Pancreas (tissue), 10 donors: ENCODE results near the gene ALDH4A1. TPM values are rescaled to one million over a fixed set of nuclear protein-coding genes. Genes with fewer than 3 reads are reported as not detected.
A peak's percentile ranks its signal among the peaks of the same experiment; 100 is the strongest.

Experiments used
- ATAC-seq, 4 donors: fragments of 200-7000 bp; cut with Tn5 transposase; one replicate each; pipeline versions ENCODE4 v1.8.0 to v1.9.1; 2020; ENCODE audit warnings: mild to moderate bottlenecking in 4 of 4, moderate library complexity in 4 of 4
- DNase-seq, 6 donors: peaks; one replicate each; pipeline ENCODE4 v3.0.0-alpha.2; 2020
- FAIRE-seq: peaks from 2 replicates; lab custom pipeline; 2012; peaks lifted over from hg19 to GRCh38; lab: Jason Lieb, UNC
- H3K27ac ChIP-seq, 4 donors: fragments of 200-600 bp; sonication (generic); 1 replicate in 3 of 4; 2 replicates in 1 of 4; pipeline versions ENCODE4 v1.5.0 to v1.8.0; 2020
- H3K27me3 ChIP-seq, 4 donors: fragments of 200-600 bp; one replicate each; pipeline ENCODE4 v1.8.0; 2021
- H3K36me3 ChIP-seq, 3 donors: fragments of 200-600 bp; sonication (generic) in 1 of 3; one replicate each; pipeline versions ENCODE4 v1.5.0 to v1.8.0; 2020 to 2021
- H3K4me1 ChIP-seq, 3 donors: fragments of 200-600 bp; one replicate each; pipeline ENCODE4 v1.8.0; 2021
- H3K4me3 ChIP-seq, 4 donors: fragments of 200-600 bp; sonication (generic) in 2 of 4; one replicate each; pipeline versions ENCODE4 v1.5.0 to v1.8.0; 2020 to 2021
- H3K9me3 ChIP-seq, 4 donors: fragments of 200-600 bp; one replicate each; pipeline ENCODE4 v1.8.0; 2021
- CTCF ChIP-seq, 4 donors: fragments of 200-600 bp; sonication (generic) in 3 of 4; IDR thresholded peaks; one replicate each; pipeline versions ENCODE4 v1.5.0 to v1.8.0; 2021; ENCODE audit warnings: antibody characterized with exemption in 4 of 4
- WGBS, 2 donors: extraction: QIAGEN DNeasy Blood & Tissue Kit; methylation state at CpG; one replicate each; pipeline ENCODE4 v1.1.7; 2013; 5-methylcytosine and 5-hydroxymethylcytosine counted together
- intact Hi-C, 3 donors: fragments of 100-400 bp; cut with DNase I; formaldehyde crosslinking; loops; one replicate each; pipeline versions ENCODE4 v1.11.1 to v1.14.2; 2022
- polyA plus RNA-seq, 2 donors: library from polyadenylated mRNA; stranded (reverse); fragments of 200-250 nt; gene quantifications; one replicate each; pipeline ENCODE4 v1.2.3, GENCODE V29; 2013
- total RNA-seq, 6 donors: library from RNA; stranded (reverse); fragmentation: NEBNext Ultra II Directional in 4 of 6; extraction: Animal tissue kit (Norgen Biotek cat#: 25700) in 4 of 6; gene quantifications; one replicate each; pipeline versions ENCODE4 v1.2.1 to v1.2.4, GENCODE V29; 2021 to 2023
- donor health status: healthy with polysubstance abuse.
- donor health status: DM: no; HTN: no; CAD: no; lungs with moderate emphysema.
- donor health status: DM: no; HTN: no; CAD: no.
- donor health status: control.
- donor health status: control.
- donor health status: Bipolar disorder and iron deficiency.
- donor health status: DM: yes; HTN: yes; CAD: no.
- donor health status: DM: no; HTN: no; CAD: no.
- donor health status: DM: no; HTN: no; CAD: no.
- donor health status: DM: yes; HTN: yes; CAD: no.

The ALDH4A1 gene
- total and polyA plus RNA-seq, 8 donors, result 1.4 to 7.6 (median 4.4) TPM

- FAIRE-seq, result no peak
- H3K4me1 ChIP-seq, result peaks cover 28 to 38% (median 33%) of the 10 kb centered on the region in 3 donors
- no peaks in the 10 kb centered on the region for H3K9me3 ChIP-seq
- ATAC-seq, result no peak
- peaks cover 0 to 2% (median 0%) of the 10 kb centered on the region in 3 donors for H3K36me3 ChIP-seq
- intact Hi-C loops, result no loop called here
- H3K27me3 ChIP-seq, result no peaks in the 10 kb centered on the region
- H3K27ac ChIP-seq, result peak overlapping the region in 3 of 4 donors; percentile 55 to 81 (median 79)
- no peak for DNase-seq
- WGBS, 2 donors, result 76% methylated on average over 13 of the region's 13 CpGs
- TF ChIP-seq CTCF (IDR thresholded peaks at IDR 0.05), result no peak
- H3K4me3 ChIP-seq, result no peak overlapping the region
Observed at GRCh38 chr1:18940303-18941020, 38.1 kb upstream of the ALDH4A1 start.

GRCh38 chr1:18939398-18940302 is 37.3 kb upstream of the ALDH4A1 start:
- H3K4me3 ChIP-seq, result no peak overlapping the region
- ATAC-seq (no peak), DNase-seq (peak in 1 of 6 donors; percentile 36), FAIRE-seq (no peak)
- intact Hi-C loops, result no loop called here
- H3K9me3 ChIP-seq, result no peaks in the 10 kb centered on the region
- H3K4me1 ChIP-seq, result peaks cover 20 to 31% (median 25%) of the 10 kb centered on the region in 3 donors
- H3K27me3 ChIP-seq, result no peaks in the 10 kb centered on the region
- WGBS, 2 donors, result 66 to 77% methylated on average over 7 of the region's 7 CpGs
- H3K36me3 ChIP-seq, result peaks cover 0 to 2% (median 0%) of the 10 kb centered on the region in 3 donors
- peak overlapping the region in 1 of 4 donors; percentile 28 for H3K27ac ChIP-seq
- no peak for TF ChIP-seq CTCF (IDR thresholded peaks at IDR 0.05)

GRCh38 chr1:18938707-18939070 is 36.3 kb upstream of the ALDH4A1 start:
- 33 to 51% methylated on average over 2 of the region's 2 CpGs for WGBS, 2 donors
- no peak for FAIRE-seq

GRCh38 chr1:18938008-18938706 is 35.8 kb upstream of the ALDH4A1 start:
- intact Hi-C loops, result no loop called here
- no peak for TF ChIP-seq CTCF (IDR thresholded peaks at IDR 0.05)
- no peak overlapping the region for H3K4me3 ChIP-seq
- no peak for FAIRE-seq
- H3K36me3 ChIP-seq, result no peaks in the 10 kb centered on the region
- ATAC-seq, result peak in 3 of 4 donors; percentile 8 to 23 (median 10)
- H3K4me1 ChIP-seq, result peaks cover 20 to 30% (median 25%) of the 10 kb centered on the region in 3 donors
- 80 to 83% methylated on average over 14 of the region's 14 CpGs for WGBS, 2 donors
- peak overlapping the region in 2 of 4 donors; percentile 1 to 28 for H3K27ac ChIP-seq
- H3K9me3 ChIP-seq, result no peaks in the 10 kb centered on the region
- peak in 1 of 6 donors; percentile 71 for DNase-seq
- H3K27me3 ChIP-seq, result no peaks in the 10 kb centered on the region

More at GRCh38 chr1:18938707-18939070, 36.3 kb upstream of the ALDH4A1 start:
- no peaks in the 10 kb centered on the region for H3K9me3 ChIP-seq
- peaks cover 20 to 30% (median 25%) of the 10 kb centered on the region in 3 donors for H3K4me1 ChIP-seq
- H3K36me3 ChIP-seq, result peaks cover 0 to 2% (median 0%) of the 10 kb centered on the region in 3 donors
- ATAC-seq (peak in 1 of 4 donors; percentile 2), DNase-seq (no peak)
- H3K27me3 ChIP-seq, result no peaks in the 10 kb centered on the region
- intact Hi-C loops, result no loop called here
- H3K4me3 ChIP-seq, result no peak overlapping the region
- peak overlapping the region in 2 of 4 donors; percentile 1 to 28 for H3K27ac ChIP-seq
- no peak for TF ChIP-seq CTCF (IDR thresholded peaks at IDR 0.05)
